Endothelial cell of umbilical vein (primary cell): ENCODE measurements around the gene TPGS2. TPM values are rescaled to one million over a fixed set of nuclear protein-coding genes. Genes with fewer than 3 reads are reported as not detected.

Source experiments
- BruUV-seq: library from RNA; stranded (reverse); fragments of 400-500 nt; replicated peaks from 2 replicates; lab custom pipeline; 2021; lab: Mats Ljungman, UMichigan
- CTCF ChIA-PET: fragments of 300-600, 350-600 bp; sonication (Branson Sonifier 250); formaldehyde crosslinking; loops from one replicate; lab custom pipeline; 2021; ENCODE audit warnings: antibody characterized with exemption, inconsistent platforms; lab: Charles Lee
- POLR2A ChIA-PET: fragments of 300-600, 350-600 bp; sonication (Branson Sonifier 250); formaldehyde crosslinking; loops from one replicate; lab custom pipeline; 2021; ENCODE audit warnings: antibody characterized with exemption, inconsistent platforms; lab: Charles Lee
- DNase-seq: peaks from one replicate; pipeline ENCODE4 v3.0.0-alpha.2; 2011; ENCODE audit warnings: low read depth, low spot score
- FAIRE-seq: peaks from 2 replicates; lab custom pipeline; 2011; peaks lifted over from hg19 to GRCh38; lab: Jason Lieb, UNC
- H2AFZ ChIP-seq: 2 replicates; pipeline ENCODE4 v1.6.0; 2012; ENCODE audit warnings: low read depth, low read length, control low read depth, inconsistent platforms
- H3K27ac ChIP-seq: 2 replicates; pipeline ENCODE4 v1.5.1; 2011; ENCODE audit warnings: low read depth, mild to moderate bottlenecking, control low read depth, low read length, moderate library complexity; ENCODE audit not compliant: insufficient read depth
- H3K27me3 ChIP-seq, 2 experiments: 2 replicates each; pipeline versions ENCODE4 v1.6.0 to v1.6.1; 2011; ENCODE audit warnings: low read length in 2 of 2, mixed read lengths in 1 of 2; ENCODE audit not compliant: control insufficient read depth in 2 of 2, insufficient read depth in 2 of 2
- H3K36me3 ChIP-seq, 2 experiments: 2 replicates in 1 of 2; 3 replicates in 1 of 2; pipeline ENCODE4 v1.5.1; 2011; ENCODE audit warnings: low read length in 2 of 2, mild to moderate bottlenecking in 1 of 2, moderate library complexity in 1 of 2; ENCODE audit not compliant: control insufficient read depth in 2 of 2, insufficient read depth in 2 of 2; ENCODE audit errors: extremely low read depth in 1 of 2
- H3K4me1 ChIP-seq: 3 replicates; pipeline ENCODE4 v1.5.1; 2011; ENCODE audit warnings: mild to moderate bottlenecking, low read length; ENCODE audit not compliant: control insufficient read depth, insufficient read depth; ENCODE audit errors: extremely low read depth
- H3K4me2 ChIP-seq: 2 replicates; pipeline ENCODE4 v1.6.1; 2011; ENCODE audit warnings: low read length, control low read depth, mixed read lengths; ENCODE audit not compliant: insufficient read depth
- H3K4me3 ChIP-seq, 3 experiments: fragments of 200-600 bp in 1 of 3; sonication (generic), shearing (Covaris generic) in 1 of 3; replicated peaks in 1 of 3; 2 replicates each; pipeline ENCODE4 v1.5.1; 2011 to 2016; ENCODE audit warnings: control low read depth in 3 of 3, low read length in 3 of 3, mild to moderate bottlenecking in 2 of 3, inconsistent platforms in 1 of 3, low read depth in 1 of 3, moderate library complexity in 1 of 3; ENCODE audit not compliant: insufficient read depth in 1 of 3
- H3K79me2 ChIP-seq: 2 replicates; pipeline ENCODE4 v1.6.0; 2012; ENCODE audit warnings: low read length, inconsistent platforms; ENCODE audit not compliant: control insufficient read depth, insufficient read depth
- H3K9ac ChIP-seq: replicated peaks from 2 replicates; pipeline ENCODE3; 2011; ENCODE audit warnings: low read length, control low read depth; ENCODE audit not compliant: insufficient read depth; ENCODE audit errors: extremely low read depth
- H3K9me1 ChIP-seq: replicated peaks from 3 replicates; pipeline ENCODE4 v1.6.0; 2011; ENCODE audit warnings: mild to moderate bottlenecking, low read length; ENCODE audit not compliant: control insufficient read depth, insufficient read depth; ENCODE audit errors: extremely low read depth
- H3K9me3 ChIP-seq: replicated peaks from 2 replicates; pipeline ENCODE4 v1.5.1; 2012; ENCODE audit warnings: low read length, inconsistent platforms; ENCODE audit not compliant: control insufficient read depth, insufficient read depth
- H4K20me1 ChIP-seq: replicated peaks from 2 replicates; pipeline ENCODE3; 2011; ENCODE audit warnings: mild to moderate bottlenecking, low read length; ENCODE audit not compliant: control insufficient read depth, insufficient read depth; ENCODE audit errors: extremely low read depth
- CTCF ChIP-seq, 2 donors: IDR thresholded peaks; 1 replicate in 1 of 2; 2 replicates in 1 of 2; pipeline ENCODE4 v1.5.1; 2011; ENCODE audit warnings: low read length in 2 of 2, mild to moderate bottlenecking in 2 of 2, moderate library complexity in 2 of 2, control low read depth in 1 of 2, inconsistent platforms in 1 of 2, low read depth in 1 of 2; ENCODE audit not compliant: insufficient read depth in 1 of 2; ENCODE audit errors: extremely low read depth in 1 of 2
- EZH2 ChIP-seq: IDR thresholded peaks from 2 replicates; pipeline ENCODE4 v1.6.1; 2012; ENCODE audit warnings: borderline replicate concordance, low read depth, mild to moderate bottlenecking, moderate library complexity, low read length, inconsistent platforms; ENCODE audit not compliant: severe bottlenecking
- FOS ChIP-seq: IDR thresholded peaks from 2 replicates; pipeline ENCODE4 v1.6.1; 2011; ENCODE audit warnings: mild to moderate bottlenecking, low read length, moderate library complexity, borderline replicate concordance; ENCODE audit not compliant: insufficient read depth
- GATA2 ChIP-seq: IDR thresholded peaks from 2 replicates; pipeline ENCODE4 v1.7.0; 2011; ENCODE audit warnings: low read depth, mild to moderate bottlenecking, moderate library complexity, mixed read lengths, low read length; ENCODE audit not compliant: insufficient read length, insufficient read depth
- JUN ChIP-seq: IDR thresholded peaks from 2 replicates; pipeline ENCODE4 v1.6.1; 2011; ENCODE audit warnings: borderline replicate concordance, low read depth; ENCODE audit not compliant: insufficient read length, insufficient read depth
- MAX ChIP-seq: IDR thresholded peaks from 2 replicates; pipeline ENCODE4 v1.6.1; 2011; ENCODE audit not compliant: insufficient read depth, insufficient read length
- MYC ChIP-seq: IDR thresholded peaks from one replicate; pipeline ENCODE4 v1.6.1; 2011; ENCODE audit warnings: mild to moderate bottlenecking, low read depth, low read length
- POLR2A ChIP-seq: IDR thresholded peaks from 2 replicates; pipeline ENCODE4 v1.6.1; 2012; ENCODE audit warnings: low read depth, mild to moderate bottlenecking, control low read depth, low read length
- POLR2AphosphoS5 ChIP-seq: IDR thresholded peaks from 2 replicates; pipeline ENCODE4 v1.6.1; 2012; ENCODE audit warnings: low read depth, mild to moderate bottlenecking, control low read depth, low read length, moderate library complexity; ENCODE audit not compliant: insufficient read depth
- dilution Hi-C: fragments of 300-500 bp; cut with MboI; formaldehyde crosslinking; loops from one replicate; pipeline ENCODE4 v1.15.0; 2019; ENCODE audit warnings: low sequenced_read_pairs; ENCODE audit not compliant: extremely low pct_ligation_motif_present
- intact Hi-C: fragments of 100-400 bp; cut with micrococcal nuclease; formaldehyde crosslinking; loops from one replicate; pipeline ENCODE4 v1.10.0; 2022
- polyA plus RNA-seq, 4 experiments: library from polyadenylated mRNA; depleted of rRNA in 3 of 4; stranded (reverse) in 3 of 4; unstranded in 1 of 4; fragments of >200 nt; gene quantifications; 2 replicates each; pipeline versions ENCODE4 v1.2.1 to v1.2.3, GENCODE V29; 2011 to 2012; ENCODE audit warnings: missing spikeins in 1 of 4
- total RNA-seq: library from RNA; stranded (reverse); gene quantifications from 2 replicates; pipeline ENCODE4 v1.2.3, GENCODE V29; 2021

The TPGS2 gene
- total and polyA plus RNA-seq, 2 donors (not counting 3 experiments of a cell fraction or from before 2014, with no cell fraction given) = 150 to 232 TPM

GRCh38 chr18:36760598-36760997 lies 68.2 kb downstream of the TPGS2 start:
- Histone ChIP-seq H3K27me3 (peaks cover 3 to 7% of the 10 kb centered on the region in 2 experiments), H3K79me2 (no peaks in the 10 kb centered on the region), H3K4me1 (no peaks in the 10 kb centered on the region), H3K27ac (no peak overlapping the region), H3K36me3 (no peaks in the 10 kb centered on the region), H3K4me3 (no peak overlapping the region), H3K9ac (no peak overlapping the region), H3K9me1 (no peaks in the 10 kb centered on the region), H3K4me2 (no peak overlapping the region), H4K20me1 (no peaks in the 10 kb centered on the region), H3K9me3 (no peaks in the 10 kb centered on the region), H2AFZ (no peak overlapping the region)
- ChIA-PET POLR2A (no interaction called here), CTCF (interaction anchor here (4.4 kb wide), 1 partner anchor 74 kb away, joined by 26 read pairs; no protein-coding TSS in a partner anchor)
- intact Hi-C loops (no loop called here), dilution Hi-C loops (no loop called here)
- DNase-seq = no peak
- no TSS peak for BruUV-seq
- TF ChIP-seq POLR2A = no peak
- no peak for TF ChIP-seq JUN
- no peak for TF ChIP-seq EZH2
- TF ChIP-seq FOS = no peak
- TF ChIP-seq POLR2AphosphoS5 = no peak
- no peak for TF ChIP-seq MAX
- no peak for TF ChIP-seq GATA2
- TF ChIP-seq MYC = no peak
- no peak for TF ChIP-seq CTCF (IDR thresholded peaks at IDR 0.05; ENCODE audit: extremely low read depth in 1 of 2, insufficient read depth in 1 of 2, low read depth in 1 of 2, low read length in 2 of 2)
- FAIRE-seq = no peak
